Measurements from ENCODE around the gene OLAH.

- TF ChIP-seq EZH2 (IDR thresholded peaks at IDR 0.05; ENCODE audit: borderline replicate concordance, insufficient read depth, low read length, poor library complexity, severe bottlenecking) (no peak), REST (IDR thresholded peaks at IDR 0.05; ENCODE audit: borderline replicate concordance) (no peak), RAD21 (conservative IDR thresholded peaks at IDR 0.05) (no peak), CTCF (IDR thresholded peaks at IDR 0.05; ENCODE audit: poor library complexity, severe bottlenecking) (no peak), POLR2AphosphoS5 (IDR thresholded peaks at IDR 0.05) (no peak)
Observed at GRCh38 chr10:15015451-15015850, 28.3 kb upstream of the OLAH start.
